ENCODE measurements around the gene BRF1. TPM values are rescaled to one million over a fixed set of nuclear protein-coding genes. Genes with fewer than 3 reads are reported as not detected.

The BRF1 gene
- total RNA-seq, 2 experiments from 2014 or later = 21.9 to 22.8 TPM

DNA sequence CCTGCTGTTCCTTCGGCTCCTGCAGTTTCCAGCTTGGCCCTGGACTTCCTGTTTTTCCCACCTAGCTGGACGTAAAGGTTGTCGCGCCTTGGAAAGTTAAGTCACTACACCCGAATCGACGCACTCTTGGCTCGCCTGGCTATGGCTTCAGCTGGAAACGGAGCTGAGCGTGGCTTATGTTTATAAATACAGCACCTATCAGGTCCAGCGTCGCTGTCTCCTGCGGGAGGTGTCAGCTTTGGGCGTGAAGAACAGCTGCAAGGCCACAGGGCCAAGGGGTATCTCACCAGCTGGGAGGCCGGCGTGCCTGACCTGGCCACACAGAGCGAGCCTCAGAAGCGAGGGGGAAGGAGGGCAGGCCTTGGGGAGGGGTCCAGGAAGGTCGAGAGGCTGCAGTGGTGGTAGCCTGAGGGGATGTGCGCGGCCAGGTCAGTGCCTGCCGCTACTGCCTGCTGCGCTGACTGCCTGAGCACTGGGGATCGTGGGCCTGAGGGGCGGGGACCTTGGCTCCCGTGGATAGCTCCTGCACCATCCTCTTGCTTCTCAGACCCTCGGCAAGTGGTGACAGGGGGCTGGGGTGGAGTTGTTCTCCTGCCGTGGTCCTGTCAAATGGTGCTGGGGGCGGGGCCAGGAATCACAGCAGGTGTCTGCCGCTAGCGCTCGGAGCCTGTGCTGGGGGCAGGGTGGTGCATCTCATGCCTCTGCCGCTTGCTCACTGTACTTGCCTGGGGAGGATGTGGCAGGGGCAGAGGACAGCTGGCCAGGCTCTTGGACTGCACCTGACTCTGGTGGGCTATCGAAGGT is 26.3 kb upstream of the BRF1 start:
- Mint-ChIP-seq H3K4me1 (peaks cover 30% of the 10 kb centered on the region), H3K27me3 (no peaks in the 10 kb centered on the region), H3K4me3 (no peak overlapping the region), H3K27ac (no peak overlapping the region), H3K36me3 (no peaks in the 10 kb centered on the region), H3K9me3 (no peaks in the 10 kb centered on the region)
- DNase-seq = no peak

DNA sequence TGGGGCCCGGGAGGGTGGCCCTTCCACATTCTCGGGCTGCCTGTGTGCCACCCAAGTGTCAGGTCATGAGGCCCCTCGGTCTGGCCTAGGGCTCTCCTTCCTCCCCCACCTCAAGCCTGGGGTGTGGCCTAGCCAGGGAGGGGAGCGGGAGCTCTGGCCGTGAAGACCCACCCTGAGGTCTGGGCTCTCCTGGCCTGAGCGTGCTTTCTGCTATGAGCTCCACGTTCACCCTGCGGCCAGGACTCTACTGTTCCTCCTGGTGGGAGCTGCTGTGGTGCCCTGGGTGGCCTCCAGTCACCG is 25.7 kb upstream of the BRF1 start:
- Mint-ChIP-seq H3K27ac (no peak overlapping the region), H3K9me3 (no peaks in the 10 kb centered on the region), H3K27me3 (no peaks in the 10 kb centered on the region), H3K36me3 (peaks cover 2% of the 10 kb centered on the region), H3K4me3 (no peak overlapping the region), H3K4me1 (peaks cover 25% of the 10 kb centered on the region)
- DNase-seq = no peak

DNA sequence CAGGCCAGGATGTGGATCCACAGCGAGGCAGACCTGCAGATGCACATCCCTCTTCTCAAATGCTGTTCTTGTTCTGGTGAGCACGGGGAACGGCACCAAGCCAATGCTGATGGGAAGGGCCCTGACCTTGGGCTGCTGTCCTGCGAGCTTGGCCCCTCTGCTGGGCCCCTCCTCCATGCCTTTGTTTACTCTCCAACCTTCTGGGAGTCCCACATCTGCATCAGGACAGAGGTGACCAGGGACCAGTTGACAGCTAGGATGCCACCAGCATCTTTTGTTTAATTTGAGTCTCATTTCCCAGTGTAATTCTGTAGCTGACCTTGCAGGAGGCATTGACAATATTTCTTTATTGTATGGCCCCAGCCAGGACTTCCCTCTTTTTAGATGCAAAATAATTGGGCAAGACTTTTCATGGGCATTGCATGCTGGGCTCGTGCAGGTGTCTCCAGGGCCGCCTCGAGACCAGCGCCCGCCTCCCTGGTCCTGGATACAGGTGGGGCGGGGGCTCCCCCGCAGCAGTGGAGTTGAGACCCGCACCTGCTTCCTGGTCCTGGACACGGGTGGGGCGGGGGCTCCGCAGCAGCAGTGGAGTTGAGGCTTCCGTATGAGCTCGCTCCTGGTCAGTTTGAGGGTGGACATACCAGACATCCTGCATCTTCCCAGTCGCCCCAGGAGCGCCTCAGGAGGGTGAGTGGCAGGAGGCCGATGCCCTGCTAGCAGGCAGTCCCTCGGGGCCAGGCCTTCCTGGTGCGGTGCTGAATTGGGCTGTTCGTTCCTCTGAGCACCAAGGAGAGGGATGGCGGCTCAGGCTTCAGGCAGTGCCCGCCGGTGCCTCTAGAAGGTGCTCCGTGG is 25.1 kb upstream of the BRF1 start:
- peaks cover 20% of the 10 kb centered on the region for H3K4me1 Mint-ChIP-seq
- no peak overlapping the region for H3K4me3 Mint-ChIP-seq
- DNase-seq = no peak
- H3K36me3 Mint-ChIP-seq = peaks cover 2% of the 10 kb centered on the region
- H3K27me3 Mint-ChIP-seq = no peaks in the 10 kb centered on the region
- no peak overlapping the region for H3K27ac Mint-ChIP-seq
- H3K9me3 Mint-ChIP-seq = no peaks in the 10 kb centered on the region

- Mint-ChIP-seq H3K27me3 (no peaks in the 10 kb centered on the region), H3K9me3 (no peaks in the 10 kb centered on the region), H3K4me3 (no peak overlapping the region), H3K36me3 (peaks cover 2% of the 10 kb centered on the region), H3K27ac (no peak overlapping the region), H3K4me1 (peaks cover 15% of the 10 kb centered on the region)
- DNase-seq = no peak
These were observed 24.5 kb upstream of the BRF1 start for GRCh38 chr14:105325303-105325702.

DNA sequence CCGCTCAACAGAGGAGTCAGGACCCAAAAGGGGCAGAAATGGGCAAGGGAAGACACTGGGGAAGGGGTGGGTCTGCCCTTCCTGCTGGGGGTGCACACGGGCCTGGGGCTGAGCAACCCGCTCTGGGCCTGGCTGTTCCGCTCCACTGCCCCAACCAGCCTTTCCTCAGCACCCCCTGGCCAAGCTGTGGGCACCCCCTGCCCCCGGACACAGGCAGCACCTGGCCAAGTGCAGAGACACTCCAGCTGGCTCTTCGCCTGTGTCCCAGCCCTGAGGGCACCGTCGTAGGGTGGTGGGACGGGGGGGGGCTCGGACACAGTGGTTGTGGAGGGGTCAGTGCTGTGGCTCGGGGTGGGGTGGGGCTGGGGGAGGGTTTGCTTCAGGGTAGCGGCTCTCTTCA is 24.1 kb upstream of the BRF1 start:
- no peak for DNase-seq
- Mint-ChIP-seq H3K36me3 (peaks cover 2% of the 10 kb centered on the region), H3K27ac (no peak overlapping the region), H3K27me3 (no peaks in the 10 kb centered on the region), H3K4me1 (peaks cover 12% of the 10 kb centered on the region), H3K4me3 (no peak overlapping the region), H3K9me3 (no peaks in the 10 kb centered on the region)

GRCh38 chr14:105324080-105324778 is 23.4 kb upstream of the BRF1 start:
- Mint-ChIP-seq H3K4me1 (peaks cover 12% of the 10 kb centered on the region), H3K36me3 (peaks cover 2% of the 10 kb centered on the region), H3K27me3 (no peaks in the 10 kb centered on the region), H3K27ac (no peak overlapping the region), H3K4me3 (no peak overlapping the region), H3K9me3 (no peaks in the 10 kb centered on the region)
- DNase-seq = no peak

GRCh38 chr14:105323663-105324062 is 22.9 kb upstream of the BRF1 start:
- peaks cover 10% of the 10 kb centered on the region for H3K4me1 Mint-ChIP-seq
- H3K4me3 Mint-ChIP-seq = no peak overlapping the region
- no peaks in the 10 kb centered on the region for H3K27me3 Mint-ChIP-seq
- no peak for DNase-seq
- H3K36me3 Mint-ChIP-seq = peaks cover 2% of the 10 kb centered on the region
- no peak overlapping the region for H3K27ac Mint-ChIP-seq
- H3K9me3 Mint-ChIP-seq = no peaks in the 10 kb centered on the region

DNA sequence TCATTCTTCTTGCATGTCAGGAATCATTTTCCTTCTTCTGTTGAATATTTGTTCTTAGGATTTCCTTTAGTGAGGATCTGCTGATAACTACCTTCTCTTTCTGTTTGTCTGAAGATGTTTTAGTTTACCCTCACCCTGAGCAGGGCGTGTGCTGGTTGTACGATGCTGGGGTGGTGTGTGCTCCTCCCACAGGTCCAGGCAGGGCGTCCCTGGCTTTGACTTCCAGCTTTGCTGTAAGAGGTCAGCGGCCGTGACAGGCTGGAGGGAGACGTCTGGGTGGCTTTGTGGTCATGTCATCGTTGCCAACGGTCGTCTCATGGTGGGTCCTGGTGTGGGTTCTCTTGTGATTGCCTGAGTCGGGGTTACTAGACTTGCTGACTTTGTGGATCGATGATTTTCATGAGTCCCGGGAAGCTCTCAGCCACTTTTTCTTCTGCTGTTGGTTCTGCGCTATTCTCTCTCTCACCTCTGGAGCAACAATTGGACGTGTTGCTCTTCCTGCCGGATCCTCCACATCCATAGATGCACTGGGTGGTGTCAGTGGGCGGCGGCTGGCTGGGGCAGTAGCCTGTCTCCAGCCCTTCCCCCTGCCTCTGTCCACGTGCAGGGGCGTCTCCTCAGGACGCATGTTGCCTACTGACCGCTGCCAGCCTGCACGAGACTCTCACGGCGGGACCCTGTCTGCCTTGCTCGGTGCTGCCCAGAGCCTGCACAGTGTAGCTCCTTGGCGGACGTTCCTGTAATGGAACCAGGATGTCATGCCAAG is 22.2 kb upstream of the BRF1 start:
- H3K4me3 Mint-ChIP-seq = no peak overlapping the region
- no peaks in the 10 kb centered on the region for H3K27me3 Mint-ChIP-seq

DNA sequence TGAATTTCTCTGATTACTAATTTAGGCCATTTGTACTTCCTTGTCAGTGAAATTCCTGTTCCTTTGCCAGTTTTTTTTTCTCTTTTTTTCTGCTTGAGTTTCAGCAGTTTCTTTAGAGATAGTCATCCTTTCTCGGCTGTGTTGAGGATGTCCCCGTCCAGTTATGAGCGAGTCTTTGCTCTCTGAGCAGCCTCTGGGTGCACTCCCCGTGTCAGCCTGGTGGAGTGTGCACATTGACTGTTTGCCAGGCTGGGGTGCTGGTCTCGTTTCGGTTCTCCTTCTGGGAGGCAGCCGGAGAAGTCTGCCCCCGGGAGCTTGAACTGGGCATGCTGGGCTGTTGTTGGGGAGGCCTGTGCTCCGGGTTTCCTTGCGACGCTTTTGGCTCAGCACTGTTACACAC is 16.7 kb upstream of the BRF1 start:
- Mint-ChIP-seq H3K27ac (no peak overlapping the region), H3K4me3 (no peak overlapping the region), H3K27me3 (no peaks in the 10 kb centered on the region), H3K36me3 (peaks cover 2% of the 10 kb centered on the region), H3K4me1 (peaks cover 24% of the 10 kb centered on the region), H3K9me3 (no peaks in the 10 kb centered on the region)
- no peak for DNase-seq

More for the DNA sequence above, 22.2 kb upstream of the BRF1 start:
- Mint-ChIP-seq H3K4me1 (peaks cover 7% of the 10 kb centered on the region), H3K27ac (no peak overlapping the region), H3K36me3 (peaks cover 2% of the 10 kb centered on the region), H3K9me3 (no peaks in the 10 kb centered on the region)
- DNase-seq = no peak

GRCh38 chr14:105316968-105317510 is 16.2 kb upstream of the BRF1 start:
- no peak for DNase-seq
- no peaks in the 10 kb centered on the region for H3K27me3 Mint-ChIP-seq
- peaks cover 23% of the 10 kb centered on the region for H3K4me1 Mint-ChIP-seq
- no peak overlapping the region for H3K4me3 Mint-ChIP-seq
- H3K27ac Mint-ChIP-seq = no peak overlapping the region
- peaks cover 2% of the 10 kb centered on the region for H3K36me3 Mint-ChIP-seq
- H3K9me3 Mint-ChIP-seq = no peaks in the 10 kb centered on the region

DNA sequence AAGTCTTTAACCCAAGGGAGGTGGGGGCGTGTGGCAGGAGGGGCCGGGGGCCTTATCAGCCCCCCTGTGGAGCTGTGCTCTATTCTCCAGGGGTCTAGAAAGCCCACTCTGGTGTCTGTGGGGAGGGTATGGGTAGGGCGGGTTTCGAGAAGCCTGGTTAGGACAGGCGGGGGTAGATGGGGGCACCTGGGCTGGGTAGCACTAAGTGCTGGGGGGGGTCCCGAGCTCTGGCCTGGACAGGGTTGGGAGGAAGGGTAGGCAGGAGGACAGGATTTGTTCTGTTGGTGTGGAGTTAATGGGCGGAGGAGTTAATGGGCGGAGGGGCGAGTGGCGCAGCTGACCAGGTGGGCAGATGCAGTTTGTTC is 15.8 kb upstream of the BRF1 start:
- Mint-ChIP-seq H3K27me3 (no peaks in the 10 kb centered on the region), H3K4me1 (peaks cover 23% of the 10 kb centered on the region), H3K36me3 (no peaks in the 10 kb centered on the region), H3K9me3 (no peaks in the 10 kb centered on the region), H3K27ac (no peak overlapping the region), H3K4me3 (peak overlapping the region; percentile 88)
- no peak for DNase-seq

GRCh38 chr14:105315941-105316576 is 15.3 kb upstream of the BRF1 start:
- Mint-ChIP-seq H3K36me3 (no peaks in the 10 kb centered on the region), H3K27ac (peak overlapping the region; percentile 65)
- DNase-seq = no peak

GRCh38 chr14:105315211-105315721 is 14.5 kb upstream of the BRF1 start:
- DNase-seq = peak; percentile 40
- Mint-ChIP-seq H3K4me3 (peak overlapping the region; percentile 88), H3K9me3 (no peaks in the 10 kb centered on the region), H3K36me3 (no peaks in the 10 kb centered on the region), H3K27me3 (no peaks in the 10 kb centered on the region), H3K27ac (peak overlapping the region; percentile 65), H3K4me1 (peaks cover 23% of the 10 kb centered on the region)

More at GRCh38 chr14:105315941-105316576, 15.3 kb upstream of the BRF1 start:
- Mint-ChIP-seq H3K9me3 (no peaks in the 10 kb centered on the region), H3K27me3 (no peaks in the 10 kb centered on the region), H3K4me1 (peaks cover 23% of the 10 kb centered on the region), H3K4me3 (peak overlapping the region; percentile 88)

Measured in activated naive CD8-positive, alpha-beta T cell treated with anti-CD3 and anti-CD28 coated beads for 36 hours (primary cell).